Kidney (tissue), 14 donors: ENCODE results near the gene ASB4. TPM values are rescaled to one million over a fixed set of nuclear protein-coding genes. Genes with fewer than 3 reads are reported as not detected.

Source experiments
- DNase-seq, 5 donors: peaks; one replicate each; pipeline ENCODE4 v3.0.0-alpha.2; 2013 to 2020
- FAIRE-seq: peaks from 2 replicates; lab custom pipeline; 2012; peaks lifted over from hg19 to GRCh38; lab: Jason Lieb, UNC
- H3K27ac ChIP-seq, 2 donors: one replicate each; pipeline ENCODE4 v1.7.0; 2013; ENCODE audit warnings: low read depth in 2 of 2, low read length in 2 of 2, inconsistent platforms in 1 of 2
- H3K27me3 ChIP-seq: one replicate; pipeline ENCODE4 v1.7.1; 2013; ENCODE audit warnings: low read length, inconsistent platforms; ENCODE audit not compliant: control insufficient read depth, insufficient read depth
- H3K36me3 ChIP-seq, 3 donors: one replicate each; pipeline versions ENCODE4 v1.7.0 to v1.7.1; 2013; ENCODE audit warnings: low read length in 3 of 3, control low read depth in 1 of 3, inconsistent platforms in 1 of 3; ENCODE audit not compliant: insufficient read depth in 3 of 3, control insufficient read depth in 2 of 3
- H3K4me1 ChIP-seq, 3 donors: one replicate each; pipeline versions ENCODE4 v1.7.0 to v1.7.1; 2013; ENCODE audit warnings: low read length in 3 of 3, inconsistent platforms in 1 of 3, low read depth in 1 of 3; ENCODE audit not compliant: control insufficient read depth in 2 of 3, insufficient read depth in 2 of 3
- H3K4me3 ChIP-seq, 3 donors: one replicate each; pipeline versions ENCODE4 v1.7.0 to v1.8.1; 2013; ENCODE audit warnings: low read length in 3 of 3, control low read depth in 1 of 3, inconsistent platforms in 1 of 3
- H3K9ac ChIP-seq, 3 donors: one replicate each; pipeline versions ENCODE4 v1.7.0 to v1.7.1; 2013; ENCODE audit warnings: low read length in 3 of 3, control low read depth in 1 of 3, inconsistent platforms in 1 of 3
- H3K9me3 ChIP-seq, 3 donors: one replicate each; pipeline versions ENCODE4 v1.7.0 to v1.7.1; 2013; ENCODE audit warnings: low read length in 3 of 3, control low read depth in 1 of 3, inconsistent platforms in 1 of 3; ENCODE audit not compliant: control insufficient read depth in 2 of 3, insufficient read depth in 1 of 3
- intact Hi-C: fragments of 100-400 bp; cut with DNase I; formaldehyde crosslinking; loops from one replicate; pipeline ENCODE4 v1.11.1; 2022
- polyA plus RNA-seq: library from polyadenylated mRNA; stranded (reverse); fragments of 350-450 nt; fragmentation: Illumina TruSeq; extraction: RNeasy Lipid Tissue Mini Kit (QIAGEN cat#74804); gene quantifications from one replicate; pipeline ENCODE4 v1.2.3, GENCODE V29; 2014; ENCODE audit warnings: low read depth, low replicate concordance; ENCODE audit not compliant: insufficient read depth
- total RNA-seq: library from RNA; stranded (reverse); fragmentation: NEBNext Ultra II Directional; extraction: Animal tissue kit (Norgen Biotek cat#: 25700); gene quantifications from one replicate; pipeline ENCODE4 v1.2.1, GENCODE V29; 2021
- TF ChIP-seq, protein P1 (sequence below): IDR thresholded peaks from 3 replicates; pipeline ENCODE4 v1.5.1; 2012; ENCODE audit warnings: mild to moderate bottlenecking, moderate library complexity, borderline replicate concordance; ENCODE audit not compliant: insufficient read depth; ENCODE audit errors: extremely low read depth
- donor health status: control.
- donor health status: control.
- donor health status: control.
- donor health status: control.
- donor health status: control.
- donor health status: DM: yes; HTN: yes; CAD: no.
- donor health status: Normal renal cell carcinoma (clear cell type).

ASB4 gene
- total and polyA plus RNA-seq, 2 donors from 2014 or later = 0.09 TPM; not detected in 1

DNA sequence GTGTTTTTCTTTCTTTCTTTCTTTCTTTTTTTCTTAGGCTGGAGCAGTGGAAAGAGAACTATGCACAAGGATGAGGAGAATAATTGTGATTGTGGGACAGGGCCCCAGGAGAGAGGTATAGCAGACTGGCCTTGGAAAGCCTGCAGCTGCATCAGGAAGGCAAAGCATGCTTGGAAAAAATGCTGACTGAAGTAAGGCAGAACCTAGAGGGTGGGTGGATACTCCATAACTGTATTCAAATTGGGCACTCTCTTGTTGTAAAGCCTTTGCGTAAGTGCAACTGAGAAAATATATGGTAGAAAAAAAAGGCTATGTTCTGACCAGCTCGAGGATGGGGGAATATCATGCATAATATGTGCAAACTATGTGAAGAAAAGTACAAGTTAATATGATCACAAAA is 71.0 kb downstream of the ASB4 start:
- intact Hi-C loops = no loop called here
- DNase-seq (no peak), FAIRE-seq (no peak)
- Histone ChIP-seq H3K36me3 (no peaks in the 10 kb centered on the region), H3K27me3 (no peaks in the 10 kb centered on the region), H3K9ac (no peak overlapping the region), H3K9me3 (no peaks in the 10 kb centered on the region), H3K4me3 (no peak overlapping the region), H3K4me1 (no peaks in the 10 kb centered on the region), H3K27ac (no peak overlapping the region)
- TF ChIP-seq, protein P1, sequence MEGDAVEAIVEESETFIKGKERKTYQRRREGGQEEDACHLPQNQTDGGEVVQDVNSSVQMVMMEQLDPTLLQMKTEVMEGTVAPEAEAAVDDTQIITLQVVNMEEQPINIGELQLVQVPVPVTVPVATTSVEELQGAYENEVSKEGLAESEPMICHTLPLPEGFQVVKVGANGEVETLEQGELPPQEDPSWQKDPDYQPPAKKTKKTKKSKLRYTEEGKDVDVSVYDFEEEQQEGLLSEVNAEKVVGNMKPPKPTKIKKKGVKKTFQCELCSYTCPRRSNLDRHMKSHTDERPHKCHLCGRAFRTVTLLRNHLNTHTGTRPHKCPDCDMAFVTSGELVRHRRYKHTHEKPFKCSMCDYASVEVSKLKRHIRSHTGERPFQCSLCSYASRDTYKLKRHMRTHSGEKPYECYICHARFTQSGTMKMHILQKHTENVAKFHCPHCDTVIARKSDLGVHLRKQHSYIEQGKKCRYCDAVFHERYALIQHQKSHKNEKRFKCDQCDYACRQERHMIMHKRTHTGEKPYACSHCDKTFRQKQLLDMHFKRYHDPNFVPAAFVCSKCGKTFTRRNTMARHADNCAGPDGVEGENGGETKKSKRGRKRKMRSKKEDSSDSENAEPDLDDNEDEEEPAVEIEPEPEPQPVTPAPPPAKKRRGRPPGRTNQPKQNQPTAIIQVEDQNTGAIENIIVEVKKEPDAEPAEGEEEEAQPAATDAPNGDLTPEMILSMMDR = no peak

DNA sequence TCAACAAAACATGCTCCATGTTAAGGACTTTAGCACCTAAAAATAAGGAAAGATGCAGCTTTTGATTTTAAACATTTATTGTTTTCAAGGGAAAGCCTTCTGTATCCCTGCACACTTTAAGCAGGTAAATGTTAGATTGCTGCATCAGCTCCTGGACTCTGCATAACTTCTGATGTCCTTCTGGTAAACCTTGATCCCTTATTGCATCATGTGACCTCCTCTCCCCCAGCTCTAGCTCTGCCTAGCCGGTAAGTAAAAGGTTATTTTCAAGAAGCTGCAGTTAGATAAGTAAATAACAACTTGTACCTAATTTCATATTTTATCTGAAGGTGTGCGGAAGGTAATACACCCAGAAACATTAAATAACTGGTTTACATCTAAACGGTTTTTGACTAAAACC is 73.1 kb downstream of the ASB4 start:
- H3K4me3 ChIP-seq = no peak overlapping the region
- H3K9ac ChIP-seq = no peak overlapping the region
- TF ChIP-seq, protein P1 = no peak
- no peak overlapping the region for H3K27ac ChIP-seq
- intact Hi-C loops = no loop called here
- no peaks in the 10 kb centered on the region for H3K27me3 ChIP-seq
- H3K9me3 ChIP-seq = no peaks in the 10 kb centered on the region
- no peak for DNase-seq
- no peaks in the 10 kb centered on the region for H3K36me3 ChIP-seq
- H3K4me1 ChIP-seq = no peaks in the 10 kb centered on the region
- peak; percentile 6 for FAIRE-seq

DNA sequence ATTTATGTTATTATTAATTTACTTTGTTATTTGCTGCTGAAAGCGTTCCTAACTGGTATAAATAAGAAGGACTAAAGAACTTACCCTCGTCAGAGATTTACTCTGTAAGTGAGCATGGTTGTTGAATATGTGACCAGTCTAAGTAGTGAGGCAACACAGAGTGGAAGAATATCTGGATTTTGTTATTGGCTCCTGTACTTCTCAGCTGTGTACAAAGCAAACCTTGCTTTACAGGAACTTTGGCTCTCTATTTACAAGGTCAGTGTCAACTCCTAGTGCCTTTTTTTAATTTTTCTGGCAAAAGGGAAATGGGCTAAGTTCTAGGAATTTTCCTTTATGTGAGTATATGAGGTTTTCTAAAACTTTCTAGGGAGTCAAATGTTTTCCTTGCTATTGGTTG is 74.9 kb downstream of the ASB4 start:
- H3K27ac ChIP-seq = no peak overlapping the region
- no peak for FAIRE-seq
- no peaks in the 10 kb centered on the region for H3K36me3 ChIP-seq
- no peak overlapping the region for H3K4me3 ChIP-seq
- no peaks in the 10 kb centered on the region for H3K9me3 ChIP-seq
- H3K4me1 ChIP-seq = no peaks in the 10 kb centered on the region
- TF ChIP-seq, protein P1 = no peak
- DNase-seq = no peak
- no peak overlapping the region for H3K9ac ChIP-seq
- intact Hi-C loops = no loop called here
- H3K27me3 ChIP-seq = no peaks in the 10 kb centered on the region

DNA sequence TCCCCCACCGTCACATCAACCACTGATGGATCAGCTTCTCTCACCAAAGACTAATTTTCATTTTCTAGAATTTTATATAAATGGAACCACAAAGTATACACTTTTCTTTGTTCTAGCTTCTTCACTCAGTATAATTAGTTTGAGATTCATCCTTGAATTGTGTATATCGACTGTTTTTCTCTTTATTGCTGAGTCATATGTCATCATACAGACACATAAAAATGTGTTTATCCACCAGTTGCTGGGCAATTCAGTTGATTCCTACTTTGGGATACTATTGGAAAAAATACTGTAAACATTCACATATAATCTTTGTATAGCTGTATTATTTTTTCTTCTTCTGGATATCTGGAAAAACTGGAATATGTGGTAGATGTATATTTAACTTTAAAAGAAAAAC is 84.0 kb downstream of the ASB4 start:
- intact Hi-C loops = no loop called here
- no peak for FAIRE-seq
- Histone ChIP-seq H3K4me1 (no peaks in the 10 kb centered on the region), H3K27ac (no peak overlapping the region), H3K4me3 (no peak overlapping the region), H3K9me3 (no peaks in the 10 kb centered on the region), H3K27me3 (no peaks in the 10 kb centered on the region), H3K36me3 (no peaks in the 10 kb centered on the region), H3K9ac (no peak overlapping the region)
- DNase-seq = no peak
- TF ChIP-seq, protein P1 = no peak
